ENCODE measurements around the gene DENND1A.

DENND1A gene

DNA sequence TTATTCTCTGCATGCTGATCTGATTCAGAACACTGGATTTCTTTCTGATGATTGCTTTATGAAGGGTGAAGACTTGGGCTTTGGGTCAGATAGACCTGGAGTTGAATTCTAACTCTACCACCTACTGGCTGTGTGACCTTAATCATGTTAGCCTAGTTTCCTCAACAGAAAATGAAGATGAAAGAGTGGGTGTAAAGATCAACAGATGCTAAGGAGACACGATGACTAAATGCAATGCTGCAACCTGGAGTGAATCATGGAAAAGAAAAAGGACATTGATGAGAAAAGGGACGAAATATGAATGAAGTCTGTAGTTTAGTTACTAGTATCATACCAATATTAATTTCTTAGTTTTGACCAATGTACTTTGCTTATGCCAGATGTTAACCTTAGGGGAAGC, 27.8 kb upstream of the DENND1A start:
- TF ChIP-seq, protein P1, sequence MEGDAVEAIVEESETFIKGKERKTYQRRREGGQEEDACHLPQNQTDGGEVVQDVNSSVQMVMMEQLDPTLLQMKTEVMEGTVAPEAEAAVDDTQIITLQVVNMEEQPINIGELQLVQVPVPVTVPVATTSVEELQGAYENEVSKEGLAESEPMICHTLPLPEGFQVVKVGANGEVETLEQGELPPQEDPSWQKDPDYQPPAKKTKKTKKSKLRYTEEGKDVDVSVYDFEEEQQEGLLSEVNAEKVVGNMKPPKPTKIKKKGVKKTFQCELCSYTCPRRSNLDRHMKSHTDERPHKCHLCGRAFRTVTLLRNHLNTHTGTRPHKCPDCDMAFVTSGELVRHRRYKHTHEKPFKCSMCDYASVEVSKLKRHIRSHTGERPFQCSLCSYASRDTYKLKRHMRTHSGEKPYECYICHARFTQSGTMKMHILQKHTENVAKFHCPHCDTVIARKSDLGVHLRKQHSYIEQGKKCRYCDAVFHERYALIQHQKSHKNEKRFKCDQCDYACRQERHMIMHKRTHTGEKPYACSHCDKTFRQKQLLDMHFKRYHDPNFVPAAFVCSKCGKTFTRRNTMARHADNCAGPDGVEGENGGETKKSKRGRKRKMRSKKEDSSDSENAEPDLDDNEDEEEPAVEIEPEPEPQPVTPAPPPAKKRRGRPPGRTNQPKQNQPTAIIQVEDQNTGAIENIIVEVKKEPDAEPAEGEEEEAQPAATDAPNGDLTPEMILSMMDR (IDR thresholded peaks at IDR 0.05; ENCODE audit: low read depth, low read length), result no peak
- no peak for DNase-seq (ENCODE audit: extremely low read depth, low read depth)

GRCh38 chr9:123957168-123957721, 27.3 kb upstream of the DENND1A start:
- DNase-seq (ENCODE audit: extremely low read depth, low read depth), result no peak
- TF ChIP-seq, protein P1 (IDR thresholded peaks at IDR 0.05; ENCODE audit: low read depth, low read length), result no peak

GRCh38 chr9:123955637-123956036, 25.7 kb upstream of the DENND1A start:
- TF ChIP-seq, protein P1 (IDR thresholded peaks at IDR 0.05; ENCODE audit: low read depth, low read length), result no peak
- no peak for DNase-seq (ENCODE audit: extremely low read depth, low read depth)

- TF ChIP-seq, protein P1 (IDR thresholded peaks at IDR 0.05; ENCODE audit: low read depth, low read length), result no peak
- DNase-seq (ENCODE audit: extremely low read depth, low read depth), result no peak
Observed at GRCh38 chr9:123954518-123955280, 24.8 kb upstream of the DENND1A start.

GRCh38 chr9:123952641-123953495, 22.9 kb upstream of the DENND1A start:
- TF ChIP-seq, protein P1 (IDR thresholded peaks at IDR 0.05; ENCODE audit: low read depth, low read length), result no peak

GRCh38 chr9:123948286-123948685, 18.4 kb upstream of the DENND1A start:
- DNase-seq (ENCODE audit: extremely low read depth, low read depth), result no peak
- TF ChIP-seq, protein P1 (IDR thresholded peaks at IDR 0.05; ENCODE audit: low read depth, low read length), result no peak

More at GRCh38 chr9:123952641-123953495, 22.9 kb upstream of the DENND1A start:
- no peak for DNase-seq (ENCODE audit: extremely low read depth, low read depth)

- TF ChIP-seq, protein P1 (IDR thresholded peaks at IDR 0.05; ENCODE audit: low read depth, low read length), result no peak
- DNase-seq (ENCODE audit: extremely low read depth, low read depth), result no peak
Observed at GRCh38 chr9:123947326-123947725, 17.4 kb upstream of the DENND1A start.
